ENCODE data around the gene CCNL2. TPM values are rescaled to one million over a fixed set of nuclear protein-coding genes. Genes with fewer than 3 reads are reported as not detected.
"Not testable (repeated sequence)": the region's sequence is repeated elsewhere in the genome, so short reads cannot be mapped to it uniquely, and the experiment has no call there.

CCNL2 gene
- total RNA-seq, 1 donor from 2014 or later: 46.1 TPM

- no peak overlapping the region for H3K27ac ChIP-seq (replicated peaks)
- no peaks in the 10 kb centered on the region for H3K9me3 ChIP-seq (replicated peaks)
- H3K4me1 ChIP-seq: peaks cover 32% of the 10 kb centered on the region
- no peaks in the 10 kb centered on the region for H3K27me3 ChIP-seq (ENCODE audit: low read depth)
- no peak for DNase-seq
- no peak for TF ChIP-seq CTCF (IDR thresholded peaks at IDR 0.05; ENCODE audit: borderline replicate concordance)
- intact Hi-C loops (cut with micrococcal nuclease): no loop called here
- peaks cover 76% of the 10 kb centered on the region for H3K36me3 ChIP-seq
- H3K4me3 ChIP-seq: no peak overlapping the region
Measured at GRCh38 chr1:1387098-1388077, 11.7 kb downstream of the CCNL2 start.

GRCh38 chr1:1385931-1386330, 13.2 kb downstream of the CCNL2 start:
- H3K36me3 ChIP-seq: peaks cover 62% of the 10 kb centered on the region
- TF ChIP-seq CTCF (IDR thresholded peaks at IDR 0.05; ENCODE audit: borderline replicate concordance): no peak

GRCh38 chr1:1385339-1385738, 13.8 kb downstream of the CCNL2 start:
- DNase-seq; H3K9me3 ChIP-seq (replicated peaks); H3K27ac ChIP-seq (replicated peaks); H3K4me3 ChIP-seq; intact Hi-C loops (cut with micrococcal nuclease); H3K27me3 ChIP-seq (ENCODE audit: low read depth): not testable (repeated sequence)
- Histone ChIP-seq H3K4me1 (peaks cover 23% of the 10 kb centered on the region), H3K36me3 (peaks cover 56% of the 10 kb centered on the region)

More at GRCh38 chr1:1385931-1386330, 13.2 kb downstream of the CCNL2 start:
- no peak for DNase-seq
- no peaks in the 10 kb centered on the region for H3K9me3 ChIP-seq (replicated peaks)
- intact Hi-C loops (cut with micrococcal nuclease): no loop called here
- H3K4me3 ChIP-seq: no peak overlapping the region
- no peaks in the 10 kb centered on the region for H3K27me3 ChIP-seq (ENCODE audit: low read depth)
- no peak overlapping the region for H3K27ac ChIP-seq (replicated peaks)
- H3K4me1 ChIP-seq: peaks cover 29% of the 10 kb centered on the region

- Histone ChIP-seq H3K4me1 (peaks cover 15% of the 10 kb centered on the region), H3K27me3 (ENCODE audit: low read depth) (no peaks in the 10 kb centered on the region), H3K27ac (replicated peaks) (no peak overlapping the region), H3K4me3 (no peak overlapping the region), H3K36me3 (peaks cover 16% of the 10 kb centered on the region), H3K9me3 (replicated peaks) (no peaks in the 10 kb centered on the region)
- intact Hi-C loops (cut with micrococcal nuclease): no loop called here
- DNase-seq: no peak
- no peak for TF ChIP-seq CTCF (IDR thresholded peaks at IDR 0.05; ENCODE audit: borderline replicate concordance)
Measured at GRCh38 chr1:1381294-1381693, 17.8 kb downstream of the CCNL2 start.

- DNase-seq: no peak
- intact Hi-C loops (cut with micrococcal nuclease): no loop called here
- Histone ChIP-seq H3K4me3 (no peak overlapping the region), H3K4me1 (peaks cover 19% of the 10 kb centered on the region), H3K36me3 (peaks cover 11% of the 10 kb centered on the region), H3K9me3 (replicated peaks) (no peaks in the 10 kb centered on the region), H3K27ac (replicated peaks) (no peak overlapping the region), H3K27me3 (ENCODE audit: low read depth) (no peaks in the 10 kb centered on the region)
- no peak for TF ChIP-seq CTCF (IDR thresholded peaks at IDR 0.05; ENCODE audit: borderline replicate concordance)
Measured at GRCh38 chr1:1380860-1381259, 18.3 kb downstream of the CCNL2 start.
